Parathyroid adenoma (tissue), 2 donors: ENCODE results near the gene GPR87.

ENCODE experiments used
- H2AFZ ChIP-seq: fragments of 300-600 bp; sonication (generic); one replicate; pipeline ENCODE4 v1.7.0; 2017; ENCODE audit warnings: antibody characterized with exemption, mild to moderate bottlenecking
- H3K27ac ChIP-seq: fragments of 300-600 bp; sonication (generic); one replicate; pipeline ENCODE4 v1.7.0; 2017
- H3K27me3 ChIP-seq: fragments of 300-600 bp; sonication (generic); one replicate; pipeline ENCODE4 v1.7.0; 2017; ENCODE audit warnings: low read length; ENCODE audit not compliant: control insufficient read depth, insufficient read depth
- H3K36me3 ChIP-seq: fragments of 300-600 bp; sonication (generic); one replicate; pipeline ENCODE4 v1.7.0; 2017; ENCODE audit warnings: low read length; ENCODE audit not compliant: control insufficient read depth, insufficient read depth
- H3K4me1 ChIP-seq: fragments of 300-600 bp; sonication (generic); one replicate; pipeline ENCODE4 v1.7.0; 2017; ENCODE audit warnings: control low read depth
- H3K4me2 ChIP-seq: fragments of 300-600 bp; sonication (generic); one replicate; pipeline ENCODE4 v1.7.0; 2017; ENCODE audit warnings: low read length
- H3K4me3 ChIP-seq: fragments of 300-600 bp; sonication (generic); one replicate; pipeline ENCODE4 v1.7.0; 2017; ENCODE audit warnings: low read depth, low read length
- H3K79me2 ChIP-seq: fragments of 300-600 bp; sonication (generic); one replicate; pipeline ENCODE4 v1.7.0; 2017; ENCODE audit warnings: control low read depth
- H3K9ac ChIP-seq: fragments of 300-600 bp; sonication (generic); one replicate; pipeline ENCODE4 v1.7.0; 2017; ENCODE audit warnings: mild to moderate bottlenecking
- H3K9me3 ChIP-seq: fragments of 300-600 bp; sonication (generic); one replicate; pipeline ENCODE4 v1.7.0; 2017; ENCODE audit warnings: low read length; ENCODE audit not compliant: control insufficient read depth
- CTCF ChIP-seq: fragments of 300-600 bp; sonication (generic); IDR thresholded peaks from one replicate; pipeline ENCODE4 v1.7.0; 2017; ENCODE audit warnings: antibody characterized with exemption, mild to moderate bottlenecking
- donor health status: primary hyperparathyroidism.

Gene GPR87

GRCh38 chr3:151316267-151316991, at the start of gene GPR87:
GPR87 (minus strand) TSS chr3:151316820; CDS start chr3:151300100, 16,720 bp downstream.
- Histone ChIP-seq H2AFZ (no peak within 1 kb of the TSS), H3K79me2 (no peaks in the 10 kb centered on the region), H3K27me3 (no peaks in the 10 kb centered on the region), H3K27ac (no peak within 1 kb of the TSS), H3K4me1 (no peaks in the 10 kb centered on the region), H3K4me2 (no peak within 1 kb of the TSS), H3K4me3 (no peak within 1 kb of the TSS), H3K9ac (no peak within 1 kb of the TSS), H3K36me3 (no peaks in the 10 kb centered on the region), H3K9me3 (no peaks in the 10 kb centered on the region)
- no peak for TF ChIP-seq CTCF

GRCh38 chr3:151362751-151363174, 46.1 kb upstream of the GPR87 start:
- no peaks in the 10 kb centered on the region for H3K4me1 ChIP-seq
- H3K9ac ChIP-seq: no peak overlapping the region
- no peaks in the 10 kb centered on the region for H3K36me3 ChIP-seq
- H3K27me3 ChIP-seq: no peaks in the 10 kb centered on the region
- no peak overlapping the region for H2AFZ ChIP-seq
- no peak overlapping the region for H3K4me3 ChIP-seq
- H3K79me2 ChIP-seq: no peaks in the 10 kb centered on the region
- no peak overlapping the region for H3K27ac ChIP-seq
- H3K4me2 ChIP-seq: no peak overlapping the region
- H3K9me3 ChIP-seq: no peaks in the 10 kb centered on the region
- no peak for TF ChIP-seq CTCF

GRCh38 chr3:151357463-151357850, 40.8 kb upstream of the GPR87 start:
- Histone ChIP-seq H3K9ac (no peak overlapping the region), H3K27me3 (no peaks in the 10 kb centered on the region), H3K36me3 (no peaks in the 10 kb centered on the region), H3K9me3 (no peaks in the 10 kb centered on the region), H2AFZ (no peak overlapping the region), H3K27ac (no peak overlapping the region), H3K79me2 (no peaks in the 10 kb centered on the region), H3K4me1 (no peaks in the 10 kb centered on the region), H3K4me2 (no peak overlapping the region), H3K4me3 (no peak overlapping the region)
- no peak for TF ChIP-seq CTCF

- Histone ChIP-seq H2AFZ (no peak overlapping the region), H3K4me2 (no peak overlapping the region), H3K9me3 (no peaks in the 10 kb centered on the region), H3K4me3 (no peak overlapping the region), H3K36me3 (no peaks in the 10 kb centered on the region), H3K9ac (no peak overlapping the region), H3K4me1 (no peaks in the 10 kb centered on the region), H3K27me3 (no peaks in the 10 kb centered on the region), H3K79me2 (no peaks in the 10 kb centered on the region), H3K27ac (no peak overlapping the region)
- TF ChIP-seq CTCF: no peak
Observed at GRCh38 chr3:151356794-151357462, 40.3 kb upstream of the GPR87 start.
